ENCODE results near the gene C2CD2L. TPM values are rescaled to one million over a fixed set of nuclear protein-coding genes. Genes with fewer than 3 reads are reported as not detected.

Gene C2CD2L
- 1.8 and 4.0 TPM in 2 replicates for total RNA-seq

GRCh38 chr11:119106564-119107537 is at the start of gene C2CD2L:
C2CD2L (plus strand) TSS chr11:119107344; CDS start chr11:119107742, 398 bp downstream.

GRCh38 chr11:119067371-119068222 is 39.5 kb upstream of the C2CD2L start, which contains the start of gene VPS11:
VPS11 (plus strand) TSS chr11:119067818; CDS start chr11:119067824, 6 bp downstream.

GRCh38 chr11:119084663-119085436 is 22.3 kb upstream of the C2CD2L start, which contains the start of gene HMBS:
HMBS (plus strand) TSS chr11:119084881; CDS start chr11:119085034, 153 bp downstream.

GRCh38 chr11:119101759-119102423 is 5.3 kb upstream of the C2CD2L start, which contains the start of gene DPAGT1:
DPAGT1 (minus strand) TSS chr11:119101853; CDS start chr11:119101655, 198 bp downstream.

GRCh38 chr11:119121008-119121810 is 14.1 kb downstream of the C2CD2L start, which contains the start of gene HINFP:
HINFP (plus strand) TSS chr11:119121580; CDS start chr11:119126945, 5,365 bp downstream.

GRCh38 chr11:119149018-119149785 is 42.1 kb downstream of the C2CD2L start, which contains the start of gene ABCG4:
ABCG4 (plus strand) TSS chr11:119149052; CDS start chr11:119149966, 914 bp downstream.

Other genes with a start within 250 kb of the C2CD2L start
- not detected in 2 replicates for gene CXCR5, start 223.5 kb upstream of the C2CD2L start, total RNA-seq
- gene BCL9L, start 181.4 kb upstream of the C2CD2L start, total RNA-seq = 8.4 and 23.0 TPM in 2 replicates
- not detected in 2 replicates for gene UPK2, start 151.0 kb upstream of the C2CD2L start, total RNA-seq
- gene FOXR1, start 135.6 kb upstream of the C2CD2L start, total RNA-seq = not detected in 2 replicates
- gene CENATAC, start 109.2 kb upstream of the C2CD2L start, total RNA-seq = 9.8 and 20.2 TPM in 2 replicates
- gene RPS25, start 89.0 kb upstream of the C2CD2L start, total RNA-seq = 827 and 897 TPM in 2 replicates
- gene TRAPPC4, start 88.6 kb upstream of the C2CD2L start, total RNA-seq = 82.5 and 86.3 TPM in 2 replicates
- 9.1 and 10.0 TPM in 2 replicates for gene SLC37A4, start 76.5 kb upstream of the C2CD2L start, total RNA-seq
- 159 and 185 TPM in 2 replicates for gene HYOU1, start 50.1 kb upstream of the C2CD2L start, total RNA-seq
- 26.3 and 27.6 TPM in 2 replicates for gene VPS11, start 39.5 kb upstream of the C2CD2L start, total RNA-seq
- 2.9 and 5.6 TPM in 2 replicates for gene HMBS, start 22.5 kb upstream of the C2CD2L start, total RNA-seq
- 13.8 and 16.6 TPM in 2 replicates for gene DPAGT1, start 5.5 kb upstream of the C2CD2L start, total RNA-seq
- gene HINFP, start 14.2 kb downstream of the C2CD2L start, total RNA-seq = 12.2 and 14.8 TPM in 2 replicates
- gene ABCG4, start 41.7 kb downstream of the C2CD2L start, total RNA-seq = 0.27 and 0.38 TPM in 2 replicates
- gene NLRX1, start 61.4 kb downstream of the C2CD2L start, total RNA-seq = 9.4 and 15.1 TPM in 2 replicates
- 0.19 TPM in 1 of 2 replicates, not detected in the other for gene NHERF4, start 78.1 kb downstream of the C2CD2L start, total RNA-seq
- gene CBL, start 99.0 kb downstream of the C2CD2L start, total RNA-seq = 10.8 and 13.6 TPM in 2 replicates
- 1,233 and 1,581 TPM in 2 replicates for gene MCAM, start 209.8 kb downstream of the C2CD2L start, total RNA-seq
- 2.9 and 4.4 TPM in 2 replicates for gene RNF26, start 227.2 kb downstream of the C2CD2L start, total RNA-seq
- 58.2 and 65.6 TPM in 2 replicates for gene C1QTNF5, start 233.5 kb downstream of the C2CD2L start, total RNA-seq
- under 0.01 TPM in 1 of 2 replicates, not detected in the other for gene MFRP, start 239.4 kb downstream of the C2CD2L start, total RNA-seq